Tibial nerve (tissue), 4 donors: ENCODE data around the gene MAP3K4. TPM values are rescaled to one million over a fixed set of nuclear protein-coding genes. Genes with fewer than 3 reads are reported as not detected.

Experiments
- DNase-seq, 2 donors: peaks; one replicate each; pipeline ENCODE4 v3.0.0-alpha.2; 2019; ENCODE audit warnings: low spot score in 2 of 2
- H3K27ac ChIP-seq, 4 donors: fragments of 200-600 bp; sonication (generic) in 3 of 4; one replicate each; pipeline ENCODE4 v1.5.1; 2017 to 2019; ENCODE audit warnings: mild to moderate bottlenecking in 1 of 4
- H3K27me3 ChIP-seq, 2 donors: fragments of 200-600 bp; sonication (generic) in 1 of 2; one replicate each; pipeline versions ENCODE4 v1.5.1 to v1.6.0; 2017 to 2019
- H3K36me3 ChIP-seq, 3 donors: fragments of 200-600 bp; sonication (generic); one replicate each; pipeline ENCODE4 v1.5.1; 2018 to 2019
- H3K4me1 ChIP-seq, 4 donors: fragments of 200-600 bp; sonication (generic) in 3 of 4; one replicate each; pipeline ENCODE4 v1.5.1; 2017 to 2019
- H3K4me3 ChIP-seq, 4 donors: fragments of 200-600 bp; sonication (generic) in 3 of 4; one replicate each; pipeline ENCODE4 v1.5.1; 2017 to 2019; ENCODE audit warnings: mild to moderate bottlenecking in 1 of 4, moderate library complexity in 1 of 4
- H3K9me3 ChIP-seq, 4 donors: fragments of 200-600 bp; sonication (generic) in 3 of 4; one replicate each; pipeline ENCODE4 v1.5.1; 2017 to 2019
- CTCF ChIP-seq, 5 experiments: fragments of 200-600 bp in 3 of 5; fragments of 450-650 bp in 2 of 5; sonication (generic) in 3 of 5; IDR thresholded peaks; one replicate each; pipeline ENCODE4 v1.5.1; 2016 to 2019; ENCODE audit warnings: antibody characterized with exemption in 5 of 5, mild to moderate bottlenecking in 3 of 5, moderate library complexity in 2 of 5
- EP300 ChIP-seq, 2 donors: sonication (generic); formaldehyde crosslinking; IDR thresholded peaks; one replicate each; pipeline ENCODE4 v1.6.1; 2017; ENCODE audit warnings: antibody characterized with exemption in 2 of 2, mild to moderate bottlenecking in 1 of 2
- POLR2A ChIP-seq, 2 donors: fragments of 450-650 bp; IDR thresholded peaks; one replicate each; pipeline ENCODE4 v1.6.1; 2017; ENCODE audit warnings: antibody characterized with exemption in 2 of 2, mild to moderate bottlenecking in 2 of 2, moderate library complexity in 2 of 2
- WGBS, 2 donors: methylation state at CpG; one replicate each; pipeline ENCODE4 v1.1.5; 2018; 5-methylcytosine and 5-hydroxymethylcytosine counted together
- total RNA-seq, 4 donors: library from RNA; depleted of rRNA; stranded (reverse); fragments of >200 nt; gene quantifications; one replicate each; pipeline ENCODE4 v1.1.0, GENCODE V29; 2016

The MAP3K4 gene
- total RNA-seq, 4 donors from 2014 or later, result 42.9 to 63.0 (median 56.0) TPM

GRCh38 chr6:161041274-161041673 lies 49.7 kb downstream of the MAP3K4 start:
- H3K4me3 ChIP-seq, result no peak overlapping the region
- no peaks in the 10 kb centered on the region for H3K27me3 ChIP-seq
- WGBS, 2 donors, result 80 to 90% methylated on average over 1 to 7 of the region's 7 CpGs
- no peak for DNase-seq
- no peak overlapping the region for H3K27ac ChIP-seq
- TF ChIP-seq CTCF (IDR thresholded peaks at IDR 0.05) (no peak), POLR2A (IDR thresholded peaks at IDR 0.05) (no peak), EP300 (IDR thresholded peaks at IDR 0.05) (no peak)
- H3K4me1 ChIP-seq, result peaks cover 0 to 19% (median 0%) of the 10 kb centered on the region in 4 donors
- H3K9me3 ChIP-seq, result no peaks in the 10 kb centered on the region
- peaks cover 0 to 52% (median 0%) of the 10 kb centered on the region in 3 donors for H3K36me3 ChIP-seq

- H3K9me3 ChIP-seq, result no peaks in the 10 kb centered on the region
- H3K27me3 ChIP-seq, result no peaks in the 10 kb centered on the region
- 94% methylated on average over 2 of the region's 2 CpGs for WGBS, 2 donors
- no peak overlapping the region for H3K27ac ChIP-seq
- H3K4me3 ChIP-seq, result no peak overlapping the region
- peaks cover 0 to 11% (median 0%) of the 10 kb centered on the region in 4 donors for H3K4me1 ChIP-seq
- DNase-seq, result no peak
- TF ChIP-seq POLR2A (IDR thresholded peaks at IDR 0.05), result no peak
- no peak for TF ChIP-seq CTCF (IDR thresholded peaks at IDR 0.05)
- no peak for TF ChIP-seq EP300 (IDR thresholded peaks at IDR 0.05)
- H3K36me3 ChIP-seq, result peaks cover 0 to 45% (median 0%) of the 10 kb centered on the region in 3 donors
Measured at GRCh38 chr6:161044335-161044734, 52.8 kb downstream of the MAP3K4 start.

- Histone ChIP-seq H3K4me3 (no peak overlapping the region), H3K36me3 (peaks cover 0 to 51% (median 0%) of the 10 kb centered on the region in 3 donors), H3K4me1 (peaks cover 0 to 6% (median 0%) of the 10 kb centered on the region in 4 donors), H3K27ac (no peak overlapping the region), H3K27me3 (no peaks in the 10 kb centered on the region), H3K9me3 (no peaks in the 10 kb centered on the region)
- TF ChIP-seq POLR2A (IDR thresholded peaks at IDR 0.05) (no peak), CTCF (IDR thresholded peaks at IDR 0.05) (no peak), EP300 (IDR thresholded peaks at IDR 0.05) (no peak)
- 50 to 55% methylated on average over 7 of the region's 7 CpGs for WGBS, 2 donors
- DNase-seq, result no peak
Measured at GRCh38 chr6:161048641-161049040, 57.1 kb downstream of the MAP3K4 start.

GRCh38 chr6:161050134-161050765 lies 58.7 kb downstream of the MAP3K4 start:
- 90 to 91% methylated on average over 7 of the region's 7 CpGs for WGBS, 2 donors
- DNase-seq, result no peak
- Histone ChIP-seq H3K4me3 (no peak overlapping the region), H3K4me1 (peaks cover 0 to 6% (median 0%) of the 10 kb centered on the region in 4 donors), H3K9me3 (no peaks in the 10 kb centered on the region), H3K27me3 (no peaks in the 10 kb centered on the region), H3K36me3 (peaks cover 0 to 47% (median 0%) of the 10 kb centered on the region in 3 donors), H3K27ac (no peak overlapping the region)
- TF ChIP-seq EP300 (IDR thresholded peaks at IDR 0.05) (no peak), CTCF (IDR thresholded peaks at IDR 0.05) (no peak), POLR2A (IDR thresholded peaks at IDR 0.05) (no peak)

- Histone ChIP-seq H3K4me1 (peaks cover 0 to 6% (median 0%) of the 10 kb centered on the region in 4 donors), H3K27ac (no peak overlapping the region), H3K36me3 (peaks cover 0 to 51% (median 0%) of the 10 kb centered on the region in 3 donors), H3K27me3 (no peaks in the 10 kb centered on the region), H3K4me3 (no peak overlapping the region), H3K9me3 (no peaks in the 10 kb centered on the region)
- no peak for DNase-seq
- no peak for TF ChIP-seq EP300 (IDR thresholded peaks at IDR 0.05)
- TF ChIP-seq POLR2A (IDR thresholded peaks at IDR 0.05), result no peak
- no peak for TF ChIP-seq CTCF (IDR thresholded peaks at IDR 0.05)
- WGBS, 2 donors, result 86 to 97% methylated on average over 2 of the region's 2 CpGs
Measured at GRCh38 chr6:161053103-161053502, 61.5 kb downstream of the MAP3K4 start.
